Measurements from ENCODE around the gene CYP4F2.

GRCh38 chr19:15885919-15886318, 12.0 kb downstream of the CYP4F2 start:
- TF ChIP-seq CTCF (IDR thresholded peaks at IDR 0.05; ENCODE audit: extremely low read depth in 1 of 2, insufficient read depth in 1 of 2, low read depth in 1 of 2, low read length in 2 of 2) (no peak), EZH2 (IDR thresholded peaks at IDR 0.05; ENCODE audit: borderline replicate concordance, low read depth, low read length, severe bottlenecking) (no peak)

Data from endothelial cell of umbilical vein (primary cell).